Measurements from ENCODE around the gene TRAF2.

TRAF2 gene

DNA sequence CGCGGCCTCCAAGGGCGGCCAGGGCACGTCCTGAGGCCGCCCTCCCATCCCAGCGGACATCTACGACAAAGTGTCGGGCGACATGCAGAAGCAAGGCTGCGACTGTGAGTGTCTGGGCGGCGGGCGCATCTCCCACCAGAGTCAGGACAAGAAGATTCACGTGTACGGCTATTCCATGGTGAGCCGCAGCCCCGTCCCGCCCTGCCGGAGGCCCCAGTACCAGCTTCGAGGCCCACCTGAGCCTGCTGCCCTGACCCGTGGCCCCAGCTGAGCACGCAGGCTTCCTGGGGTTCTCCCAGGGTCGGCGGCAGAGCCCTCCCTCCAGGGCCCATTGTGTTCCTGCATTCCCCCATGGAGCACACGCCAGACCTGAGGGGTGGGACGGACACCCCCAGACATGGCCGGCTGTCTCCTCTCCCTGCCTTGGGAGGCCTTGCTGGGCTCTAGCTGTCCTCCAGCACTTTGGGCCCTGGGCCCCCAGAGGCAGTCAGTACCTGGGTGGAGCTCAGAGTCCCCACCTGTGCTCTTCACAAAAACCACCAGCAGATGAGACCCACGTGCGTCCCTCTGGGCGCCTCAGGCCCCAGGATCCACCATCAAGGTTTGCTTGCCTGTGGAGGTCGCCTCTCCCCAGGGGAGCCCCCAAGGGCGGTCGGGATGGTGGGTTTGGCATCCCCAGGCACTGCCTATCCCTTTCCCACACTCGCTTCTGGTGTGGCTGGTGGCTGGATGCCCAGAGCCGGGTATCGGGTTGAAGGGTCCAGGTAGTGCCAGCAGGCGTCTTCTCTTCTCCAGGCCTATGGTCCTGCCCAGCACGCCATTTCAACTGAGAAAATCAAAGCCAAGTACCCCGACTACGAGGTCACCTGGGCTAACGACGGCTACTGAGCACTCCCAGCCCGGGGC lies 36.1 kb upstream of the TRAF2 start:
- H3K27me3 ChIP-seq (replicated peaks; ENCODE audit: control insufficient read depth, insufficient read depth, low read length) = no peaks in the 10 kb centered on the region
- peaks cover 19% of the 10 kb centered on the region for H3K36me3 ChIP-seq (ENCODE audit: control insufficient read depth, insufficient read depth, low read length)
- peak overlapping the region; percentile 87 for H3K4me3 ChIP-seq (replicated peaks; ENCODE audit: low read depth, low read length)
- TF ChIP-seq, protein P1, sequence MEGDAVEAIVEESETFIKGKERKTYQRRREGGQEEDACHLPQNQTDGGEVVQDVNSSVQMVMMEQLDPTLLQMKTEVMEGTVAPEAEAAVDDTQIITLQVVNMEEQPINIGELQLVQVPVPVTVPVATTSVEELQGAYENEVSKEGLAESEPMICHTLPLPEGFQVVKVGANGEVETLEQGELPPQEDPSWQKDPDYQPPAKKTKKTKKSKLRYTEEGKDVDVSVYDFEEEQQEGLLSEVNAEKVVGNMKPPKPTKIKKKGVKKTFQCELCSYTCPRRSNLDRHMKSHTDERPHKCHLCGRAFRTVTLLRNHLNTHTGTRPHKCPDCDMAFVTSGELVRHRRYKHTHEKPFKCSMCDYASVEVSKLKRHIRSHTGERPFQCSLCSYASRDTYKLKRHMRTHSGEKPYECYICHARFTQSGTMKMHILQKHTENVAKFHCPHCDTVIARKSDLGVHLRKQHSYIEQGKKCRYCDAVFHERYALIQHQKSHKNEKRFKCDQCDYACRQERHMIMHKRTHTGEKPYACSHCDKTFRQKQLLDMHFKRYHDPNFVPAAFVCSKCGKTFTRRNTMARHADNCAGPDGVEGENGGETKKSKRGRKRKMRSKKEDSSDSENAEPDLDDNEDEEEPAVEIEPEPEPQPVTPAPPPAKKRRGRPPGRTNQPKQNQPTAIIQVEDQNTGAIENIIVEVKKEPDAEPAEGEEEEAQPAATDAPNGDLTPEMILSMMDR (IDR thresholded peaks at IDR 0.05; ENCODE audit: insufficient read depth, low read length, poor library complexity, severe bottlenecking) = no peak
- DNase-seq (ENCODE audit: extremely low read depth, insufficient read length) = no peak

DNA sequence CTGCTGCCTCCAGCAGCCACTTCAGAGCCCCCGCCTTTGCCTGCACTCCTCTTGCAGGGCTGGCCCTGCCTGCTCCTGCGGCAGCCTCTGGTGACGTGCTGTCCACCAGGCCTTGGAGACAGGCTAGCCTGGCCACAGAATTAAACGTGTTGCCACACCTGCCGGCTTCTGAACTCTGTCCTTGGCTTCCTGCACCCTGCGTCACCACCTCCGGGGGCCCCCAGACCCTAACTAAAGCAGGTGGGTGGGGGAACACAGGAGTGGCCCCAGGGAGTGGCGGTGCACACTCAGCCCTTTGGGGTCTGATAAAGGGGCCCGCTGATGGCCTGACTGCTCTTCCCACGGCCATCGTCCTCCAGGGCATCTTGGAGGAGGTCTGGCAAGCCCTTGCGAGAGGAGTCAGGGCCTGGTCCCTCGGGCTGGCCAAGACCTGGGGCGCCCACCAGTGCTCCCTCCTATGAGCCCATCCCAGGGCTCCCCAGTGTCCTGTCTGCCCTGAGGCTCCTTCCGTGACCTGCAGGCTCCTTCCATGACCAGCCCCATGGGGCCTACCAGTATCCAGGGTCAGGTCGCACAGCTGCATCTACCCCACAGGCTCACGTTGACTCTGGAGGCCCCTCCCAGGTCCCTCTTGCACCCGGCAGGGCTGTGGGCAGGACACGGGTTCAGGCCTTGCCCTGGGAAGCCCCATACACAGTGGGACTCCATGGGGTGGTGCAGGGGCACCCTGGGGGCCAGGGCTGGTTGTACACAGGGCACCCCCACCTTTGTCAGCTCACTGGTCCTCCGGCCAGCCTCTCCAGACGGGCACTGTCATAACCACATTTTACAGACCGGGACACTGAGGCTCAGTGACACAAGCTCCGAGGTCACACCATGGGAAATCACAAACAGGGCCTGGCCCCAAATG lies 35.2 kb upstream of the TRAF2 start:
- H3K4me3 ChIP-seq (replicated peaks; ENCODE audit: low read depth, low read length) = no peak overlapping the region
- TF ChIP-seq, protein P1 (IDR thresholded peaks at IDR 0.05; ENCODE audit: insufficient read depth, low read length, poor library complexity, severe bottlenecking) = no peak
- H3K27me3 ChIP-seq (replicated peaks; ENCODE audit: control insufficient read depth, insufficient read depth, low read length) = no peaks in the 10 kb centered on the region
- peaks cover 19% of the 10 kb centered on the region for H3K36me3 ChIP-seq (ENCODE audit: control insufficient read depth, insufficient read depth, low read length)
- peak; percentile 13 for DNase-seq (ENCODE audit: extremely low read depth, insufficient read length)

DNA sequence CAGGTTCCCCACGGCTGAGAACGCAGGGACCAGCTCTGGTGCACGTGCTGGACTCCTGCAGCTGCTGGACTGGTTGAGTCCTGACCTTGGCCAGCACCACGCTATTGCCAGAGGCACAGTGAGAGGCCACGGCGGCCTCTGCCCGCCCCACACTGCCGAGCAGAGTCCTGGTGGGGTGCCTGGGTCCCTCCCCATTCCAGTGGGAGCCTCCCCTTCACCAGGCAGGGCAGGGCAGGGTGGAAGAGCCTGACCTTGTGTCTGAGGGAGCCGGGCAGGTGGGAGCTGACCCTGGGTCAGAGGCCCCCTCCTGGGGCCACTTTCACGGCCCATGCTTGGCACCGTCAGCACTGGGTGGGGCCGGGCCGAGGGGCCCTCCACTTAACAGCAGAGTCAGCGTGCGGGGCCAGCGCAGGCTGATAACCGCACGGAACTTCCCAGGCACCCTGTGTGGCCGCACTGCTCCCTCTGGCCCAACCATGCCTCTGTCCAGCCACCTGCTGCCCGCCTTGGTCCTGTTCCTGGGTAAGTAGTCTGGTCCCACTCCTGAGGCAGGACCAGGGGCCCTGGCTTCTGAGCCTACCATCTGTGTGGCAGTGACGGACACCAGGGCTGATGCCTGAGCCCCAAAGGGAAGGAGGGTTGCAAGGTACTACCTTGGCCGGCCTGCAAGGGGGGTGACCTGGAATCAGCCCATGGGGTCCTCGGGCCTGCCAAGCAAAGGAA lies 34.2 kb upstream of the TRAF2 start, which contains the start of gene MAMDC4:
TSS of gene MAMDC4 (plus strand) at position 406 of the 723 bp plus-strand sequence. CDS start at position 477, 71 bp downstream.
- DNase-seq (ENCODE audit: extremely low read depth, insufficient read length) = peak; percentile 13
- Histone ChIP-seq H3K4me3 (replicated peaks; ENCODE audit: low read depth, low read length) (no peak within 1 kb of the TSS), H3K27me3 (replicated peaks; ENCODE audit: control insufficient read depth, insufficient read depth, low read length) (no peaks in the 10 kb centered on the region), H3K36me3 (ENCODE audit: control insufficient read depth, insufficient read depth, low read length) (peaks cover 19% of the 10 kb centered on the region)
- TF ChIP-seq, protein P1 (IDR thresholded peaks at IDR 0.05; ENCODE audit: insufficient read depth, low read length, poor library complexity, severe bottlenecking) = no peak

DNA sequence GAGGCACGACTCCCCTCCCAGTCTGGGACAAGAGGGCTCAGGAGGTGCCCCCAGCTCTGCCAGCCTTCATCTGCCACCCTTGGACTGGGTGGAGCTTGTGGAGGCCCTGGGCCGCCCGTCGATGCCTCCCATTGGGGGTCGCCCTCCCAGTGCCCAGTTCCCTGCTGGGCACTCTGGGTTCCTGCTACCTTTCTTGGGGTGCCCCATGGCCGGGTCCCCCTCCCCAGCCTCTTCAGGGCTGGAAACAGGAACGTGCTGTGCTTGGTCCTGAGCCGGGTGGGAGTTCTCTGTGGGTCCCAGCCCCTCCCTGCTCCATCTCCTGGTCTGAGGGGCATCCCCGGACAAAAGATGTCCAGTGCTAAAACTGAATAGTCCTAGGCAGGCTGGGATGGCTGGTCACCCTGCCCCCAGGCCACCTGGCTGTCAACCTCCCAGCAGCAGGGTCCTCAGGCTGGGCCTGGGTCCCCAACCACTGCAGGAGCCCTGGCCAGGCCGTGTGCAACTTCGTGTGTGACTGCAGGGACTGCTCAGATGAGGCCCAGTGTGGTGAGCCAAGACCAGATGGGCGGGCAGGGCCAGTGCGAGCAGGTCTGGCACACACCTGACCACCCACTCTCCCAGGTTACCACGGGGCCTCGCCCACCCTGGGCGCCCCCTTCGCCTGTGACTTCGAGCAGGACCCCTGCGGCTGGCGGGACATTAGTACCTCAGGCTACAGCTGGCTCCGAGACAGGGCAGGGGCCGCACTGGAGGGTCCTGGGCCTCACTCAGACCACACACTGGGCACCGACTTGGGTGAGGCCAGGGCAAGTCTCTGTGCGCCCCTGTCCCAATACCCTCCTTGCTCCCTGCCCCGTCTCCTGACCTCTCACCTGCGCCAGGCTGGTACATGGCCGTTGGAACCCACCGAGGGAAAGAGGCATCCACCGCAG lies 33.4 kb upstream of the TRAF2 start:
- DNase-seq (ENCODE audit: extremely low read depth, insufficient read length) = peak; percentile 18
- peaks cover 19% of the 10 kb centered on the region for H3K36me3 ChIP-seq (ENCODE audit: control insufficient read depth, insufficient read depth, low read length)
- no peak overlapping the region for H3K4me3 ChIP-seq (replicated peaks; ENCODE audit: low read depth, low read length)
- H3K27me3 ChIP-seq (replicated peaks; ENCODE audit: control insufficient read depth, insufficient read depth, low read length) = no peaks in the 10 kb centered on the region
- TF ChIP-seq, protein P1 (IDR thresholded peaks at IDR 0.05; ENCODE audit: insufficient read depth, low read length, poor library complexity, severe bottlenecking) = no peak
